Psoas muscle (tissue), 8 donors: Measurements from ENCODE around the gene ECD. TPM values are rescaled to one million over a fixed set of nuclear protein-coding genes. Genes with fewer than 3 reads are reported as not detected.

ENCODE experiments used
- ATAC-seq, 4 donors: fragments of 200-7000 bp; cut with Tn5 transposase; one replicate each; pipeline ENCODE4 v1.9.1; 2020; ENCODE audit warnings: moderate library complexity in 3 of 4, mild to moderate bottlenecking in 2 of 4
- DNase-seq, 2 donors: peaks; one replicate each; pipeline ENCODE4 v3.0.0-alpha.2; 2020
- H3K27ac ChIP-seq: fragments of 200-600 bp; one replicate; pipeline ENCODE4 v1.8.0; 2022
- H3K27me3 ChIP-seq, 3 donors: fragments of 200-600 bp in 1 of 3; one replicate each; pipeline versions ENCODE4 v1.6.1 to v1.8.0; 2013 to 2022; ENCODE audit warnings: low read length in 2 of 3, mild to moderate bottlenecking in 2 of 3, moderate library complexity in 1 of 3; ENCODE audit not compliant: insufficient read depth in 3 of 3
- H3K36me3 ChIP-seq, 2 donors: fragments of 200-600 bp in 1 of 2; one replicate each; pipeline versions ENCODE4 v1.6.1 to v1.8.0; 2013 to 2022; ENCODE audit warnings: low read depth in 1 of 2, mild to moderate bottlenecking in 1 of 2, moderate library complexity in 1 of 2; ENCODE audit not compliant: insufficient read depth in 1 of 2
- H3K4me1 ChIP-seq: fragments of 200-600 bp; one replicate; pipeline ENCODE4 v1.8.0; 2022
- H3K4me3 ChIP-seq: fragments of 200-600 bp; one replicate; pipeline ENCODE4 v1.8.0; 2022; ENCODE audit warnings: mild to moderate bottlenecking
- H3K9me3 ChIP-seq: fragments of 200-600 bp; one replicate; pipeline ENCODE4 v1.8.0; 2022
- CTCF ChIP-seq: fragments of 200-600 bp; IDR thresholded peaks from one replicate; pipeline ENCODE4 v1.8.0; 2022; ENCODE audit warnings: antibody characterized with exemption
- WGBS, 3 donors: extraction: QIAGEN DNeasy Blood & Tissue Kit; methylation state at CpG; one replicate each; pipeline versions ENCODE4 v1.1.6 to v1.1.7; 2013; 5-methylcytosine and 5-hydroxymethylcytosine counted together
- intact Hi-C, 2 donors: fragments of 100-400 bp; cut with DNase I; formaldehyde crosslinking; loops; one replicate each; pipeline versions ENCODE4 v1.11.0 to v1.14.2; 2022
- polyA plus RNA-seq, 3 donors: library from polyadenylated mRNA; stranded (reverse); fragments of 200-250 nt; gene quantifications; one replicate each; pipeline ENCODE4 v1.2.3, GENCODE V29; 2013
- total RNA-seq, 4 donors: library from RNA; stranded (reverse); fragmentation: NEBNext Ultra II Directional in 2 of 4; extraction: Animal tissue kit (Norgen Biotek cat#: 25700) in 2 of 4; gene quantifications; one replicate each; pipeline versions ENCODE4 v1.2.1 to v1.2.4, GENCODE V29; 2021 to 2023
- donor health status: healthy with polysubstance abuse.
- donor health status: DM: no; HTN: no; CAD: no; lungs with moderate emphysema.
- donor health status: Bipolar disorder and iron deficiency.
- donor health status: healthy.
- donor health status: DM: yes; HTN: yes; CAD: no.
- donor health status: DM: no; HTN: no; CAD: no.
- donor health status: DM: no; HTN: no; CAD: no.
- donor health status: DM: yes; HTN: yes; CAD: no.

ECD gene
- total and polyA plus RNA-seq, 7 donors = 7.0 to 17.1 (median 12.2) TPM

GRCh38 chr10:73139251-73139650, 28.6 kb downstream of the ECD start:
- intact Hi-C loops = loop anchor here in 1 of 2 donors (10.0 kb wide), 1 partner anchor 246 kb away; no protein-coding TSS in a partner anchor
- 45 to 57% (median 55%) methylated on average over 2 of the region's 2 CpGs for WGBS, 3 donors
- no peak for TF ChIP-seq CTCF
- no peak overlapping the region for H3K27ac ChIP-seq
- H3K9me3 ChIP-seq = no peaks in the 10 kb centered on the region
- no peak overlapping the region for H3K4me3 ChIP-seq
- no peak for DNase-seq
- no peaks in the 10 kb centered on the region for H3K4me1 ChIP-seq
- H3K36me3 ChIP-seq = peaks cover under 1 to 100% of the 10 kb centered on the region in 2 donors
- no peaks in the 10 kb centered on the region for H3K27me3 ChIP-seq
- ATAC-seq = no peak

- no peak for TF ChIP-seq CTCF
- 87 to 94% (median 91%) methylated on average over 2 of the region's 2 CpGs for WGBS, 3 donors
- intact Hi-C loops = loop anchor here in 1 of 2 donors (10.0 kb wide), 1 partner anchor 248 kb away; no protein-coding TSS in a partner anchor
- Histone ChIP-seq H3K4me1 (no peaks in the 10 kb centered on the region), H3K4me3 (no peak overlapping the region), H3K27ac (no peak overlapping the region), H3K27me3 (no peaks in the 10 kb centered on the region), H3K36me3 (peaks cover 7 to 100% of the 10 kb centered on the region in 2 donors), H3K9me3 (no peaks in the 10 kb centered on the region)
- no peak for DNase-seq
- no peak for ATAC-seq
Measured at GRCh38 chr10:73136627-73137026, 31.2 kb downstream of the ECD start.

- Histone ChIP-seq H3K27me3 (no peaks in the 10 kb centered on the region), H3K27ac (no peak overlapping the region), H3K9me3 (no peaks in the 10 kb centered on the region), H3K4me3 (no peak overlapping the region), H3K4me1 (no peaks in the 10 kb centered on the region), H3K36me3 (peaks cover 7 to 100% of the 10 kb centered on the region in 2 donors)
- intact Hi-C loops = loop anchor here in 1 of 2 donors (10.0 kb wide), 1 partner anchor 250 kb away; no protein-coding TSS in a partner anchor
- no peak for ATAC-seq
- WGBS, 3 donors = 89 to 93% (median 93%) methylated on average over 3 of the region's 3 CpGs
- DNase-seq = no peak
- no peak for TF ChIP-seq CTCF
Measured at GRCh38 chr10:73134727-73135126, 33.1 kb downstream of the ECD start.

GRCh38 chr10:73131913-73132686, 35.7 kb downstream of the ECD start:
- no peak overlapping the region for H3K4me3 ChIP-seq
- WGBS, 3 donors = 96 to 99% (median 98%) methylated on average over 2 of the region's 2 CpGs
- H3K9me3 ChIP-seq = no peaks in the 10 kb centered on the region
- ATAC-seq (no peak), DNase-seq (no peak)
- H3K27me3 ChIP-seq = no peaks in the 10 kb centered on the region
- H3K4me1 ChIP-seq = no peaks in the 10 kb centered on the region
- H3K36me3 ChIP-seq = peaks cover 7 to 100% of the 10 kb centered on the region in 2 donors
- intact Hi-C loops = loop anchor here in 1 of 2 donors (10.0 kb wide), 1 partner anchor 253 kb away; no protein-coding TSS in a partner anchor
- TF ChIP-seq CTCF = no peak
- H3K27ac ChIP-seq = no peak overlapping the region
